Fibroblast of villous mesenchyme (primary cell): ENCODE results near the gene CABLES2. TPM values are rescaled to one million over a fixed set of nuclear protein-coding genes. Genes with fewer than 3 reads are reported as not detected.
"Not testable (repeated sequence)": the region's sequence is repeated elsewhere in the genome, so short reads cannot be mapped to it uniquely, and the experiment has no call there.

Source experiments
- DNase-seq: peaks from one replicate; pipeline ENCODE4 v3.0.0-alpha.2; 2010; ENCODE audit warnings: low read depth
- H3K4me3 ChIP-seq: 2 replicates; pipeline ENCODE4 v1.5.1; 2011; ENCODE audit warnings: low read depth, mild to moderate bottlenecking, low read length
- CTCF ChIP-seq: IDR thresholded peaks from 2 replicates; pipeline ENCODE4 v1.5.1; 2012; ENCODE audit warnings: low read depth, mild to moderate bottlenecking, low read length; ENCODE audit not compliant: insufficient read depth
- total RNA-seq: library from RNA; depleted of rRNA; stranded (reverse); fragments of >200 nt; gene quantifications from 2 replicates; pipeline ENCODE4 v1.2.3, GENCODE V29; 2012

Gene CABLES2
- total RNA-seq, 1 donor, result 1.7 TPM

- no peak for TF ChIP-seq CTCF
- H3K4me3 ChIP-seq, result no peak overlapping the region
- DNase-seq, result no peak
Observed at GRCh38 chr20:62428002-62428372, 20.9 kb upstream of the CABLES2 start.

- H3K4me3 ChIP-seq, result no peak within 1 kb of the TSS
- no peak for DNase-seq
- TF ChIP-seq CTCF, result no peak
Observed at GRCh38 chr20:62427172-62428001, 20.3 kb upstream of the CABLES2 start, which contains the start of gene RBBP8NL. RBBP8NL (minus strand) TSS chr20:62427539; CDS start chr20:62419647, 7,892 bp downstream.

- no peak for TF ChIP-seq CTCF
- no peak overlapping the region for H3K4me3 ChIP-seq
- no peak for DNase-seq
Observed at GRCh38 chr20:62426699-62427131, 19.6 kb upstream of the CABLES2 start.

DNA sequence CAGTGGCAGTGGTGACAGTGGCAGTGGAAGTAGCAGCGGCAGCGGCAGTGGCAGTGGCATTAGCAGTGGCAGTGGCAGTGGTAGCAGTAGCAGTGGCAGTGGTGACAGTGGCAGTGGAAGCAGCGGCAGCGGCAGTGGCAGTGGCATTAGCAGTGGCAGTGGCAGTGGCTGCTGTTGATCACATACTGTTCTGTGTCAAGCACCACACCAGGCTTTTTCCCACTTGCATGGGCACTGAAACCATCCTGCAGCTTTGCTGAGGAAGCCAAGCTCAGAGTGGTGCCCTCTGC is 18.9 kb upstream of the CABLES2 start:
- not testable (repeated sequence) for H3K4me3 ChIP-seq, DNase-seq

DNA sequence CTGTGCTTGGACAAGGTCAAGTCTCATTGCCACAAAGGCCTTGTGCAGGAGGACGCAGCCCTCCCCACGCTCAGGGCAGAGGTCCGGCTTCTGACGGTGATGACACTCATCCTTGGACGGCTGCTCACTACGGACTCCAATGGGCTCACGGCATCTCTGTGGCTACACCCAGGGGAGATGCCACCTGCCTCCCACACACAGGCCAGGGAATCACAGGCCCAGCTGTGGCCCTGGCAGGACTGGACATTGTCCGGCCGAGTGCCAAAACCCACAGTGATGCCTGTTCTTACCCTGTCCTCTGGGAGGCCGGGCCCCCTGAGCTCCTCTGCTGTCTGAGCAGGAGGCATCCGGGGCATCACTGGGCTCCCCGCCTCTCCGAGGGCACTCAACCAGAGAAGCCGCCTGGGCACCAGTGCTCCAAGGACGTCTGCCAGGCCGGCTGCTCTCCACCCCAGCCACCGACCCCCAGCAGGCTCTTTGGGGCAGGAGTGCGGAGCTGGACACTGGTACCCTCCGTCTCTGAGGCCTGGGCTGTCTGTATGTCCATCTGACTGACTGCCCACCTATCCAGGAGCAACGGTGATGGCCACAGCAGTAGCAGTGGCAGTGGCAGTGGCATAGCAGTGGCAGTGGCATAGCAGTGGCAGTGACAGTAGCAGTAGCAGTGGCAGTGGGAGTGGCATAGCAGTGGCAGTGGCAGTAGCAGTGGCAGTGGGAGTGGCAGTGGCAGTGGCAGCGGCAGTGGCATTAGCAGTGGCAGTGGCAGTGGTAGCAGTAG is 18.4 kb upstream of the CABLES2 start:
- no peak overlapping the region for H3K4me3 ChIP-seq
- no peak for DNase-seq
- TF ChIP-seq CTCF, result no peak

DNA sequence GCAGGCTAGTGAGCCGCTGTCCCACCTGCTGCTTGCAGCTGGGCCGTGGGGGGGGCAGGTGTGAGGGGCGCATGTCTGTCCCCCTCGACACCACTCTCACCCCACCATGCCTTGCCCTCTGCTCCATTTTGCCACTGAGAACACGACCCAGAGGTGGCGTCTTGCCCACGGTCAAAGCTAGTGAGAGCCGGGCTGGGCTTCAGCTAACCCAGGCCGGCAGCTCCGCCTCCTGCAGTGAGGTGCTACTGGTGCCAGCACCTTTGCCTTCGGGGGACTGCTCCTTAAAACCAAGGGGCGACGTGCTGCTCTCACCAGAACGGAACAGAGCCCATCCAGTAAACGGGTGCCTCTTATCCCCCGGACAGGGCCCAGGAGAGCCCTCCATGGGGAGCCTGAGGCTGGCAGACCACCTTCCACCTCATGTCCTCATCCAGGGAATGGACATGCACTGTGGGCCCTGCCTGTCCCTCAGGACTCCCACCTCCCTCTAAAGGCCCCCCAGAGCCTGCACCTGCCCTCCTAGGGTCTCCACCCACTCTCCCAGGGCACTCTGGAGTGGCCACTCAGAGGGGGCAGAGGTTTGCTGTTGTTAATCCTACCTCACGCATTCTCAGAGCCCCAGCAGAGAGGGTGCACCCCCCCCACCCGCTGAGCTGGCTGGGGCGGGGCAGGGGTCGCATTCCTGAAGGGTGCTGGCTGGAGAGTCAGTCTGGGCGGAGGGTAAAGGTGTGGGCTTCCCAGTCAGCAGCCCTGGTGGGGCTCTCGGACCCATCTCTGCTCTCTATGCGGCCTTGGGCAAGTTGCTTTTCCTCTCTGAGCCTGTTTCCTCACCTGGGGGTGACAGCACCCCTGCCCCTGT is 17.4 kb upstream of the CABLES2 start:
- no peak overlapping the region for H3K4me3 ChIP-seq
- DNase-seq, result no peak
- TF ChIP-seq CTCF, result no peak

DNA sequence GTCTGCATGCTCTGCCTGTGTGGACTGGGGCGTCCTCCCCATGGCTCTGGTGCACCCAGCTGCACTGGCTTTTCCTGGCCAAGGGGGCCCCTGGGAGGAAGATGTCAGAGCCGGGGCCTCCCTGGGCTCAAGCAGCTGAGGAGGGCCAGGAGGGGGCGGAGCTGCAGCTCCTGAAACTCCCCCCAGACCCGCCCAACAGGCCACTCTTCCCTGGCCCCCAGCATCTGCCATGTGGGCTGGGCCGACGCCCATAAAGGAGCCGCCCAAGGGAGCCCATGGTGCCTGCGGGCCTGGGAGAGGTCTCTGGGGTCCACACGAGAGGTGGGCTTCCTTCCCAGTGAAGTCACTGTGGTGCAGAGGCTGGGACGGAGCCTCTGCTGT is 16.2 kb upstream of the CABLES2 start:
- H3K4me3 ChIP-seq, result no peak overlapping the region
- no peak for TF ChIP-seq CTCF
- DNase-seq, result no peak
